CD4-positive, alpha-beta T cell treated with Interleukin-12 subunit alpha and Interleukin-12 subunit beta, for 1 hour (primary cell): ENCODE data around the gene SCGB2B2.
"Not testable (repeated sequence)": the region's sequence is repeated elsewhere in the genome, so short reads cannot be mapped to it uniquely, and the experiment has no call there.

Experiments
- DNase-seq: peaks from one replicate; pipeline ENCODE4 v3.0.0-alpha.2; 2020

The SCGB2B2 gene, protein sequence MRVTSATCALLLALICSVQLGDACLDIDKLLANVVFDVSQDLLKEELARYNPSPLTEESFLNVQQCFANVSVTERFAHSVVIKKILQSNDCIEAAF

DNA sequence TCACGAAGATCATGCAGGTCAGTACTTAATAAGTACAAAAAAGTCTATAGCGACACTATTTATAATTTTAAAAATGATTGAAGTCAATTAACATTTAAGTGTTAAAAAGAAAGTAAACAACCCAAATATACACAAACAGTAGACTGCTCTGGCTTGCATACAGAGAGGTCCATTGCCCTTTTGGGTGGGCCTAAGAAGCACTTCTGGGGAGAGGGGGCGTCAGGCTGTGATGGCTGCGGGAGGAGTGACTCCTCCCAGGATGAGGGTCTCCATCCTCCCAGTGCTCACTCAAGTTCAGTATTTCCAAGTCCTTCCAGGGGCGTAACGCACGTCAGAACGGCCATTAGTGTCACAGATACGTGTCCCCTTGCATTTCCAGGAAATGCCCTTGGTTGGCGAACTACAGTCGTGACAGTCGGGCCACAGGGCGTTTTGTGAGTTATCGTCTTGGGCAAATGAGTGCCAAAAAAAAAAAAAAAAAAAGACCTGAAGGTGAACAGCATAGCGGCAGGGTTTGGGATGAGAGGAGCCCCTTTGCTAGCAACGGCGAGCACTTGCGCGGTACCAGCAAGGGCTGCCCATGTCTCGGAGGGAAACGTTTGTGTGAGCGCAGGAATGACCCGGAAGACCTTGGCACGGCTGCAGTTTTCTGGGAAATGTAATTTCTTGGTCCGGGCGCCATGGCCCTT, at the start of gene SCGB2B2:
TSS of gene SCGB2B2 (minus strand) at position 463 of the 689 bp plus-strand sequence. CDS start 82,596 bp downstream, outside the sequence.
- peak; percentile 66 for DNase-seq

DNA sequence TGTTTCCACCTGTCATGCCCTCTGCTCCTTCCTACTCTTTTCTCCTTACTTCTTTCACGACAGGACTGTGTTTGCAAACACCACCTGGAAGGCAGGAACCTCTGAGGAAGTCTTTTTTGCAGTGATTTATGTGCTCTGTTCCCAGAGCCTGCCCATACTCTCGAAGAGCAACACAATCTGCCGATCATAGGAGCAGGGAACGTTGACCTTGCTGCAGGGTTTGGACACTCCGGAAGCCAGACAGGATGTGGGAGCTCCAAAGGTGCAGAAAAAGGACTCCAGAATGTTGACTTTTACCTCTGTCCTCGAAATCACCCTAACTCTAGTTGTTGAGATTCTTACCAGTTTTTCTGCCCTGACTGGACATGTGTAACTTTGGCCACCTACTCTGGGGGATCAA, 48.4 kb upstream of the SCGB2B2 start:
- no peak for DNase-seq

DNA sequence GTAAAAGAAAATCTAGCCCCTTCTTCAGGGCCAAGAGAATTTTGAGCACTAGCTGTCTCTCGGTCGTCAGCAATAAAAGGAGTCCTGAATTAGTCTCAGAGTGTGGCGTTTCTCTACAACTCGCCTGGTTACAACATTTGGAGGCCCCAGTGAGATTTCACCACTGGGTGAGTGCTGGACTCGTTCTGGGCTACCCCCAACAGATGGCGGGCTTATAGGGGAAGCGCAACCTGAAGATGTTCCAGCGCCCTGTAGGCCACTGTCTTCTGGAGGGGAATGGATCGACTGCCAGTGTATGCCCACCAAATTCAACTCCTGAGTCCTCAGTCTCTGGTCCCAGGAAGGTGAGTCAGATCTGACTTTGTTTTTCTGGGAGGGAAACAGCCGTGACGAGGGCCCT, 45.4 kb upstream of the SCGB2B2 start:
- DNase-seq: no peak

DNA sequence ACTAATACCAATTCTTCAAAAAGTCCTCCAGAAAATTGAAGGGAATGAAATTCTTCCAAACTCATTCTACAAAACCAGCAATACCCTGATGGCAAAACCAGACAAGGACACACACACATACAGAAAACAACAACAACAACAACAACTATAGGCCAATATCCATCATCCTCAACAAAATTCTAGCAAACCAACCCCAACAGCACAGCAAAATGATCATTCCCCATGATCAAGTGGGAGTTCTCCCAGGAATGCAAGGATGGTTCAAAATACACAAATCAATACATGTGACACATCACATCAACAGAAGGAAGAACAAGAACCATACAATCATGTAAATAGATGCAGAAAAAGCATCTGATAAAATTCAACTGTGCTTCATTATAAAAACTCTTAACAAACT, 38.4 kb upstream of the SCGB2B2 start:
- DNase-seq: no peak

DNA sequence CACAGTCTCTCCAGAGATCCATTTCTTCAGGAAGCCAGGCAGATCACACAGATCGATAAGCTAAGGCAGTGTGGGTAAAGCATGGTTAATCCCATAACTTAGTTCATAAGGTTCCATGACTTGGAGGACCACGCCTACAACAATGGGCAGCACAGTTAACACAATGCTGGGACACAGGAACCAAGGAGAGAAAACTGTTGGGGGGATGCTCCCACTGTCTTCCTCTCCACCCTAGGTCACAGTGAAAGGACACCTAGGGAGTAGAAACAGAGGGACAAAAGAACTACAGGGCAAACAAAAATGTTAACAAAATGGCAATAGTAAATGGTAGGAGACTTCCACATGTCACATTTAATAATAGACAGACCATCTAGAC, 36.3 kb upstream of the SCGB2B2 start:
- DNase-seq: no peak

DNA sequence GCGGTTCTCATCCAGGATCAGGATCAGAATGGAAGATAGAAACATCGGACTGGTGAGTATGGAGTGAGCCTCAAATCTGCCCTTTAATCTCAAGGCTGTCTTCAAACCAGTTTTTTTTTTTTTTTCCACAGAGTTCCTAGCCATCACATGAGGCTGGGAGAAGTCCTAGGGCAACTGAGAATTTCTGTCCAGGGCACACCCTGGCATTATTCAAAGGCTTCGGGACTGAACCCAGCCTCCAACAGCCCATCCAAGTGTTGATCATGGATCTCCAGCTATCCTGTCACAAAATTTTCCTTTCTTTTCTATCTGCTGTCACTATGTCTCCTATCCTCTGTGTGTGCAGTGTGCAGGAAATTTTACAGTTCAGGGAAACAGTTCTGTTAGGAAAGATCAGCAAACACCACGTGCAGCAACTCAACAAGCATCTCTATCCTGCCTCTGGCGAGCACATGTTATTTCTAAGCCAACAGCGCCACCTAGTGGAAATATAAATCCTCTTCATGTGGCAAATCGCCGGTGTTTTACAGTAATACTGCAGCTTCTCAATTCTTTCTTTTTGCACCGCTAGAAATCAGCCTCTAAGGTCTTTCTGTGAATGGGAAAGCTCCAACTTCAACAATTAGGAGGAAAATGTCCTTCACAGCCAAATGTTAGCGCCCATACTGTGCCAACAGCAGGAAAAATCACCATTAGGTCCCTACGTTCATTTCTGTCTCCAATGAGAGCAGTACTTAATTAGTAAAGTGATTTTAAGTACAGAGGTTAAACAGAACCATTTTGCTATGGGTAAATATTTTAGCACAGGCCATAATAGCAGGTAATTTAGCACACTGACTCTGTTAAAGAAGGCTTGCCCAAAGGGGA, 35.7 kb upstream of the SCGB2B2 start:
- DNase-seq: peak; percentile 79

DNA sequence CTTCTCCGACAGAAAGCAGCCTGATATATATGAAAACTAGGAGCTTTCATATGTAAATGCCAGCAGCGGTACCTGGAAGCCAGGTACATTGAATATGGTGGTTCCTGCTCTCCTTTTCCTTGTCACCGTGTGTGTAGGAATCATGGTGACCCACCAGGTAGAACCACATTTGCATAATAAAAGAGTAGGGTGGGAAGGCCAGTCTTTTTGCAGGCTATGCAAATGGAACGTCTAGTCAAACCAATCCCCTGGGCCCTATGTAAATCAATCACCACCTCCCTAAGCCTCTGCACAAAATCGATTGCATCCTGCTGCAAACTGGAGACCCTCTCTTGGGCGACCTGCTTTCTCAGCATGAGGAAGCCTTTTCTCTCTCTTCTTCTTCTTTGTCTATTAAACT, 34.9 kb upstream of the SCGB2B2 start:
- DNase-seq: no peak

DNA sequence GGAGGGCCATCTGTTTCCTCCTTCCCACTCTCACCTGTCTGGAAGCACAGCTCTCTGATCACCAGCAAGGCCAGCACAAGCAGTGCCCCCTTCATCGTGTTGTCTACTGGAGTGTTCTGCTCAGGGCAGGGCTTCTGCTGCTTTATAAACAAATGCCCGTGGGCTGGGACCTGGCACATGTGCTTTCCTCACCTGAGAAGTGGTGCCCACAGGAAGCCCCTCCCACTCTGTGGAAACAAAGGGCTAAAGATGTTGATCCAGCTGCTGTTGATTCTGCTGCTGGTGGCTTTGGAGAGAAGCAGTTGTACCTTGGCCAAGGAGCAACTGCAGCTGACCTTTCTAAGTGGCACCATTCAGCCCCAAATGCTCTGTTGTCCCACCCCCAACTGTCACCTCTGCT, 30.7 kb upstream of the SCGB2B2 start:
- no peak for DNase-seq

DNA sequence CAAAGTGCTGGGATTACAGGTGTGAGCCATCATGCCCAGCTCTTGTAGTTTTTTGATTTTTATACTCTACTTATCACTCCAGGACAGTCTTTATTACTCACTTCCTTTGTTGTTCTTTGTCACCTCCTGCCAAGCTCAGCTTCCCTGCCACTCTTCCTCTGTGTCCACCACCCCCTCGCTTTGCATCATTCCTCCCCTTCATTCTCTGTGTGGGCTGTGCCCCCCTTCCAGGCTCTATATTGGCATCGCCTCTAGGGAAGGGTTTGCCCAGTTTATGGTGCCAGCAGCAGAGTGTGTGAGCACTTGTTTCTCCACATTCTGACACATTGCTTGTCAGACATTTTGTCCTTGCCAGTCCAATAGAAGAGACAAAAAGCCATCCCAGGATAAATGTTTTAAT, 15.6 kb upstream of the SCGB2B2 start:
- no peak for DNase-seq

DNA sequence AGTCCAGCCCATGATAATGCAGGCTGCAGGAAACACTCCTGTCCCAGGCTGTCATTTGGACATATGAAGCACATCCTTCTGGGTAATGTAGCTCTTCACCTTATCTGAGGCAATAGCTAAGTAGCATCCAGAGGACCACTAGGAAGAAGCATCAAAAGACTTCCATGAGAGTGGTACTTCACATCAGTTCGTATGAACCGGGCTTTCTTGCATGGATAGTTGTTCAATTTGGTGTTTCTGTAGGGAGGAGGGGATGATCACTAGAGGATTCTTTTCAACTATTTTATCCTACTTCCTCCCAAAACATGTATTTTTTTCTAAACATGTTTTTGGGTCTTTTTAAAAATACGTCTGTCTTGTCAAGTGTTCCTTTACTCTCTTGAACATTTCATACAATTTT, 13.4 kb upstream of the SCGB2B2 start:
- DNase-seq: no peak

DNA sequence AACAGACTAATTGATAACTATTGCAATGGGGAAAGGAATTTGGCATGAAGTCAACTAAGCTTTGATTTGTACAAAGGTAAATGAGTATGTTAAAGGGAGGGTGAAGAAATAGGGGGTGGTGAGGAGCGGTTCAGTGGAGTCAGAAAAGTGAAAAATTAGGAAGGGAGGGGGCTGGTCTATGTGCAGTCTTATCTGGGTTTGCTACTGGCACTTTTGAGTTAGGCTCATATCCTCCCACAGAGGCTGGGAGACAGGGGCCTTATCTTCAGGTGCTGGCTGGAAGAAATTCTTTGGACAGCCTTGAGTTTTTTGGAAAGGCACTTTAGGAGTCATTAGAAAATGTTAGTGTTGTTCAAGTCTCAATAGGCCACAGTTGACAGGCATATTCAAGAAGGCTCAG, 11.6 kb upstream of the SCGB2B2 start:
- DNase-seq: no peak

DNA sequence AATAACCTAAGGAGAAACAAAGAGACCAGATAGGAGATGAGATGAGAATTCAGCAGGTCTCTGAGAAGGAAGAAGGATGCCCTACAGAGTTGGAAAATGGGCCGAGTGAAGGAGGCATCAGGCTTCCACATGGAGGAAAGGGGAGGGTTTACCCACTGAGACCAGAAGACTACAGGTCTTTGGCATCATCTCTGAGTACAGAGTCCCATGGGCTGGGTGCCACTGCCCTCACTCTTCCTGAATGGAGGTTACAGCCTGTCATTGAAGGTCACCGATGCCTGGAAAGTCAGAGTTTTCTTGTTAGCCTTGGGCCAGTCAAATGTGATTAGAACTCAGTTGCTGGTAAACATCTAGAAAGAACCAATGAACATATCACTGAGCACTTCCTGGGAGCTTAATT, 10.4 kb upstream of the SCGB2B2 start:
- no peak for DNase-seq

DNA sequence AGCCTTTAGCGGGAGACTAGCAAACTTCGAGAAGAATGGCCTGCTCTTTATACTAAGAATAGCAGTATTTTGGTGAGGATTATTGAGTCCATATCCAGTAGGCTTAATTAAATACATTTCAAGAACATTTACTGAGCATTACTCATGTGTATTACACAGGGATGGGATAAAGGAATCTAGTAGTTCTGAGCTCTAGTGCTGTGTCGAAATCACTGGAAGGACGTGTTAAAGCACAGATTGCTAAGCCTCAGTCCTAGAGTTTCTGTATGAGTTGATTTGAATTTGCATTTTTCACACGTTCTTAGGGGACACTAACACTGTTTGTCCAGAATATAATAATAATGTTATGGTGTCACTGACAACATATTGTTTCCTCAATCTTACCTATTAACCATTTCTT, 9.5 kb upstream of the SCGB2B2 start:
- DNase-seq: no peak

DNA sequence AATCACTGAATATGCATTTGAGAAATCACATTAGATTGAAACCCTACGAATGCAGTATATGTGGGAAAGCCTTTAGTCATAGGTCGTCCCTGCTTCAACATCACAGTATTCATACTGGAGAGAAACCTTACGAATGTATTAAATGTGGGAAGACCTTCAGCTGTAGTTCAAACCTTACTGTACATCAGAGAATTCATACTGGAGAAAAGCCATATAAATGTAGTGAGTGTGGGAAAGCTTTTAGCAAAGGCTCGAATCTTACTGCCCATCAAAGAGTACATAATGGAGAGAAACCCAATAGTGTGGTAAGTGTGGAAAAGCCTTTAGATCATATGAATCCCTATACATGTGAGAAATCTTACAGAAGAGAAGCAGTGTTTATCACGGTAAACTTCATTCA, 8.3 kb upstream of the SCGB2B2 start:
- DNase-seq: not testable (repeated sequence)

DNA sequence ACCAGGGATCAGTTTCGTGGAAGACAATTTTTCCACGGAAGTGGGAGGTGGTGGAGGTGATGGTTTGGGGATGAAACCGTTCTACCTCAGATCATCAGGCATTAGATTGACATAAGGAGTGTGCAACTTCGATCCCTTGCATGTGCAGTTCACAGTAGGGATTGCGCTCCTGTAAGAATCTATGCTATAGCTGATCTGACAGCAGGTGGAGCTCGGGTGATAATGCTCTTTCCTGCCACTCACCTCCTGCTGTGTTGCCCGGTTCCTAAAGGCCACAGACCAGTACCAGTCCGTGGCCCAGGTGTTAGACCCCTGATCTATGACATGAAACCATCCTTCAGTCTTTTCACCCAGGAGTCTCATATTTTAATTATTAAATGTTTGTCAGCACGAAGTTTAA, 4.5 kb upstream of the SCGB2B2 start:
- no peak for DNase-seq

DNA sequence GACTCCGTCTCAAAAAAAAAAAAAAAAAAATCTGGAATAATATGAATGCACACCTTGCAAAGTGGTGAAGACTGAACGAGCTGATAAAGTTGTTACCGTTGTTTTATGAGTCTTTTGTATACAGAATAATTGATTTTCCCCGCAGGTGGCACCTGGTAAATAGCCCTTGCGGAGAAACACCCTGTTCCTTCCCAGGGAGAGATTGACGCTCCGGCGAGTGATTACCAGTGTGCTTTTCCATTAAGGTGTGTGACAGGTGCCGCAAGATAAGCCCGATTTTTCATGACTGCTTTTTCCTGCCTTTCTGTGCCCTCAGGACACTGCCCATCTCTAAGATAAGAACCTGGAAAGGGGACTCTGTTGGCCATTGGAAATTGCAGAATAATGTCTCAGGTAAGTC, 1.5 kb upstream of the SCGB2B2 start:
- DNase-seq: no peak

DNA sequence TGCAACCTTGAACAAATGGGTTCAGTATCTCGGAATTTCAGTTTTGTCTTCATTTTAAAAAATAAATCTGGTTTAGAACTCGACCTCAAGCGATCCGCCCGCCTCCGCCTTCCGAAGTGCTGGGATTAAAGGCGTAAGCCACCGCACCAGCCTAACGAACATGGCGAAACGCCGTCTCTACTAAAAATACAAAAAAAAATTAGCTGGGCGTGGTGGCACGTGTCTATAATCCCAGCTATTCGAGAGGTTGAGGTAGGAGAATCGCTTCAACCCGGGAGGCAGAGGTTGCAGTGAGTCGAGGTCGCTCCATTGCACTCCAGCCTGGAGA, 1.1 kb upstream of the SCGB2B2 start:
- no peak for DNase-seq

DNA sequence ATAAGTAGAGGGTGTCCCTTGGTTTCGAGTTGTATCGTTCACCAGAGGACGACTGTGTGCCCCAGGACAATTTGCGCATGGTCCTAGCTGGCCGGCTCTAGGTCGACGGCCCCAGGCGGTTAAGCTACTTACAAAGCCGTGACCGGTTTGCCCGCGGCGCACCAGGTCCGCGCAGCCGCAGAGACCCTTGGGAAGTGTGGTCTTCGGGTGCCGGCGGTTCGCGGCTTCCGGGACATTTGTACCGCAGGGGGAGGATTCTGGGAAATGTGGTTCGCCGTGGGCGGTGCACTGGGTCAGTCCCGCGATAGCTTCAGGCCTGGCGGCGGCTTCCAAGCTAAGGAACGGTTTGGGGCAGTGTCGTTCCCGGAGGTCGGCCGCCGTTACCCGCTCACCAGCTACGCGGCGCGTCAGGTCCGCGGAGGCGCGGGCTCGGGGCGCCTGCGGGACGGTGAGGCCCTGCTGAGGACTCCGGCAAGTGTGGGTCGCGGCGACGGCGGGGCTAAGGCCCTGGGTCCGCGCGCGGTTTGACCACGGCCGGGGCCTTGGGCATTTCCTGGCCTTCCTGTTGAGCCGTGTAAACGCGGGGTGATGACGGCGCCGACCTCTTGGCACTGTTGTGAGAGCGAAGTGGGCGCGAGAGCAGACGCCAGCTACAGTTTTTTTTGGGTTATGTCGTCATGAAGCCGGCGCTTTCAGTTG, 576 bp upstream of the SCGB2B2 start, which contains the start of gene ZNF302:
TSS of gene ZNF302 (plus strand) at position 293 of the 699 bp plus-strand sequence. CDS start 1,127 bp downstream, outside the sequence.
- peak; percentile 94 for DNase-seq

DNA sequence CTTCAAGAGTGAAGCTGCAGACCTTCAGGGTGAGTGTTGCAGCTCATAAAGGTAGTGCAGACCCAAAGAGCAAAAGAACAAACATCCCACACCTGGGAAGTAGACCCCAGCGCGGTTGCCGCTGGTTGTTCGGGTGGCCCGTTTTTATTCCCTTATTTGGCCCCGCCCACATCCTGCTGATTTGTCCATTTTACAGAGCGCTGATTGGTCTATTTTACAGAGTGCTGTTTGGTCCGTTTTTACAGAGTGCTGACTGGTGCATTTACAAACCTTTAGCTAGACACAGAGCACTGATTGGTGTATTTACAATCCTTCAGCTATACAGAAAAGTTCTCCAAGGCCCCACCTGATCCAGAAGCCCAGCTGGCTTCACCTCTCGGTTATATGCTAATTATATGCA, 1.0 kb downstream of the SCGB2B2 start:
- DNase-seq: no peak

DNA sequence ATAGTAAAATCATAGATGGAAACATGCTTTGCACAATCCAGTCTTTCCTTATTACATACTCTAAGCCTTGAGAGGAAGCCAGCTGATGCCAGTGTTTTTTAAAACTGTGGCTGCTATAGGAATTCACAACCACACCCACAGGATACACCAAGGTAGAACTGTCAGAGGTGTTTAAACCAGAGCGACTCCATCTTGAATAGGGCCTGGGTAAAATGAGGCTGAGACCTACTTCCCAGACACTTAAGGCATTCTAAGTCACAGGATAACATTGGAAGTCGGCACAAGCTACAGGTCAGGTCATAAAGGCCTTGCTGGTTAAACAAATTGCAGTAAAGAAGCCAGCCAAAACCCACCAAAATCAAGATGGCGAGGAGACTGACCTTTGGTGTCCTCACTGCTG, 1.7 kb downstream of the SCGB2B2 start:
- DNase-seq: no peak

DNA sequence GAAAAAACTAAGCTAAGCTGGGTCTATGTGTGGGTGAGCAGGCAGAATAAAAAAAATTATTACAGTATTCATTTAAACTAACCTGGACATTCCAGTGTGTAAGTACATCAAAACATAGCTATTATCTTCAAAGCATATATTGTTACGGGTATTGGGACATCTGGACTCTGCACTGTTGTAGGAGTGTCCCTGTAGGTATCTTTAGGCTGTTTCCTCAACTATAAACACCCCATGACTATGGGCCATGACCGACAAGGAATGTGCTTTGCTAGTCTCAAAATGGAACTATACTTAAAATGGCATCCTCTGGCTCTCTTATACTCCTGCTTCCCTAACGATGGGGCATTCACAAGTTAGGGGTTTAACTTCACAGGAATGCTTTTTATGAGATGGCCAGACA, 3.4 kb downstream of the SCGB2B2 start:
- DNase-seq: no peak

DNA sequence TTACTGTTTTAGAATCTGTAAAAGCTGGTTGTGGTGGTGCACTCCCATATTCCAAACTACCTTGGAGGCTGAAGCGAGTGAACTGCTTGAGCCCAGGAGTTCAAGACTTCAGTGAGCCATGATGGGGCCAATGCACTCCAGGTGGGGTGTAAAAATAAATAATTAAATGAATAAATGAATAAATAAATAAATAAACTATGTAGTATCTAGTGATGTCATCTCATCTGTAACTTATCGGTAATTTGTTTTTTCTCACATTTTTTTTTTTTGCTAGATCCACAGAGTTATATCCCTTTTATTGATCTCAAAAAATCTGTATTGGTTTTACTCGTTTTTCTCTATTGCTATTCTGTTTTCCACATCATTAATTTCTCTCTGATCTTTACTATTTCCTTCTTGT, 5.0 kb downstream of the SCGB2B2 start:
- DNase-seq: no peak

DNA sequence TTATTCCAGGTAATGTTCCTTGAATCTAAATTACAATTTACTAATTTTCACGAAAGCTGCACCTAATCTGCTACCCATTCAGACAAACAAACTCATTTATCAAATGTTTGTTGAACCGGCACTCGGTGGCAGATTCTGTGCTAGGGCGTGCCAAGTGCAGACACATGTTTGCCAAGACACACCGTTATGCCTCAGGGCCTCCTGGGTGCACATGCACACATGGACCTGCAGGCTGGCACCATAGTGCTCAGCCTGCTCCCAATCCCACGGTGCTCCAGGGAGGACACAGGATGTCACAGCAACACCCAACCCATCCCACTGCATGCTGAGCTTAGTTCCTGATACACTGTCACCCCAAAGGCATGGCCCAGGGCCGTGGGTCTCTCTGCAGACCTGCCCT, 7.7 kb downstream of the SCGB2B2 start:
- no peak for DNase-seq

DNA sequence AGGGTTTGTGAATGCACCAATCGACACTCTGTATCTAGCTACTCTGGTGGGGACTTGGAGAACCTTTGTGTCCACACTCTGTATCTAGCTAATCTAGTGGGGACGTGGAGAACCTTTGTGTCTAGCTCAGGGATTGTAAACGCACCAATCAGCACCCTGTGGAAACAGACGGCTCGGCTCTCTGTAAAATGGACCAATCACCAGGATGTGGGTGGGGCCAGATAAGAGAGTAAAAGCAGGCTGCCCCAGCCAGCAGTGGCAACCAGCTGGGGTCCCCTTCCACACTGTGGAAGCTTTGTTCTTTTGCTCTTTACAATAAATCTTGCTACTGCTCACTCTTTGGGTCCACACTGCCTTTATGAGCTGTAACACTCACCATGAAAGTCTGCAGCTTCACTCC, 8.3 kb downstream of the SCGB2B2 start:
- DNase-seq: not testable (repeated sequence)
